Ramos (cell line): ENCODE measurements around the gene CFAP58.

Experiments
- in situ Hi-C: fragments of 300-500 bp; cut with MboI; formaldehyde crosslinking; loops from one replicate; pipeline ENCODE4 v1.14.3; 2022; ENCODE audit warnings: low sequenced_read_pairs; ENCODE audit not compliant: unreplicated experiment

Gene CFAP58

DNA sequence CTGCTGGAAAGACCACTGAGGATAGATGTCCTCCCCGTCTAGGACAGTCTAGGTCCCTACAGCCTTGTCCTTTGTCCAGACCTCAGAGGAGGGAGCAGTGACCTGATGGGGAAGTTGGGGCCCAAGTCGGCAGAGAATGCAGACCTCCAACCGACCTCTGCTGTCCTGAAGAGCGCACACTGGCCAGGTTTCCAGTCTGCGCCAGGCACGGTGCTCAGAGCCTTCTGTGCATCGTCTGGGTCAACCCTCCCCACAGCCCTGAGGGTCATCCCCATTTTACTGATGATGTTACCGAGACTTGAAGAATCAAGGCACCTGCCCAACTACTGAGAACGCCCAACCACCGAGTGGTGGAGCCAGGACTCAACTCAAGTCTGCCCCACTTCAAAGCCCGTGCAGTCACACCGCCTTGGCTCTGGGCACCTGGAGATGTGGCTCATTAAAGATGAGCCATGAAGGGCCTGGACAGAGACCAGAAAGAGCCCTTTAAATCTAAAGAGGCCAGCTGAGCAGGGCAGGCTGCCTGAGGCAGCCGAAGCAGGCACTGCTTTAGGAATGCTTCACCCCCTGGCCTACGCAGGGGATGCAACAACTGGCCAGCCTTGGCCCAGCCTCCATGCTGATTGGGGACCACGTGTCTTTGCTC, 19.8 kb upstream of the CFAP58 start:
- in situ Hi-C loops = no loop called here

DNA sequence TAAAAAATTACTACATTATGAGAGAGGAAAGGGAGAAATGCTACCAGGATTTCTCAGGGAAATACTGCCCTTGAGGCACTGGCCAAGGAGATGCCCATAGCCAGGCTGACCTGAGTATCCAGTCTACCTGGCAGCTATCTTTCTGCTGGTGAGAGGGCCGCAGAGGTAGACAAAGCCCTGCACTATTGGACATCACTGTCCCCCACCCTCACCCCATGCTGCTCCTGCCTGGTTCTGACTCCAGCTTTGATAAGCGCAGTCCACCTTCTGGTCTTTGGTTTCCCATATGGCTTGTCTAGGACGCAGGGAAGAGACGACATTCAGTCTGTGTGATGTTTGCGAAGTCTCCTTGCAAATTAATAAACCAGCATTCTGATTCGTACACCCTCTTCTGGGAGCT, 19.1 kb upstream of the CFAP58 start:
- in situ Hi-C loops = no loop called here

DNA sequence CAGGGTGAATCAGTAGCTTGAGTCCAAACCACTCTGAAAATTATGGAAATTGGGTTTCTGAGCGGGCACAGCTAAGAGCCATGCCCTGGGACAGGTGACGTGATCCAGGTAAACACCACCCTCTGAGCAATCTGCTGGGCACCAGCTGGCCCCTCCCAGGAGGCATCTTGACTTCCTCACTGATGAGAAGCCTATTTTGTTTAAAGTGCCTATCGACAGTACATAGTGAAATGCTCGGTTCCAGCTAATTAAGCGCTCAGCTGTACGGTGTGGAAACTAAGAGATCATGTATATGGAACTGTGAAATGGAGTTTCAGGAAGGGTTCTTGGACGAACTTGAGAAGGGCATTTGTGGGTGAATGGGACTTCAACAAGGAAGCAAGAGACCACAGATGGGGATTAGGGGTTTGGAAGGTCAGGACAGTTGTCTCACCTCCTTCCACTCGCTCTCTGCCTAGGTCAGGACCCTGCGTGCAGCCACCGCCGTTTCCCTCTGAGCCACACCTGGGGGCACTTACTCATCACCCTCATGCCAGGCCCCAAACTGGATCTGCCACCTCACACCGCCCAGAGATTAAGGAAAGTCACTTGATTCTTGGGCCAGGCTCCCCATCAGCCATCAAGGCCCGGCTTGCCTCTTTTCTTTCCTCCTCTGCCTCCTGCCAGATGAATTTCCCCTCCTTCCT, 18.5 kb upstream of the CFAP58 start:
- in situ Hi-C loops = no loop called here

DNA sequence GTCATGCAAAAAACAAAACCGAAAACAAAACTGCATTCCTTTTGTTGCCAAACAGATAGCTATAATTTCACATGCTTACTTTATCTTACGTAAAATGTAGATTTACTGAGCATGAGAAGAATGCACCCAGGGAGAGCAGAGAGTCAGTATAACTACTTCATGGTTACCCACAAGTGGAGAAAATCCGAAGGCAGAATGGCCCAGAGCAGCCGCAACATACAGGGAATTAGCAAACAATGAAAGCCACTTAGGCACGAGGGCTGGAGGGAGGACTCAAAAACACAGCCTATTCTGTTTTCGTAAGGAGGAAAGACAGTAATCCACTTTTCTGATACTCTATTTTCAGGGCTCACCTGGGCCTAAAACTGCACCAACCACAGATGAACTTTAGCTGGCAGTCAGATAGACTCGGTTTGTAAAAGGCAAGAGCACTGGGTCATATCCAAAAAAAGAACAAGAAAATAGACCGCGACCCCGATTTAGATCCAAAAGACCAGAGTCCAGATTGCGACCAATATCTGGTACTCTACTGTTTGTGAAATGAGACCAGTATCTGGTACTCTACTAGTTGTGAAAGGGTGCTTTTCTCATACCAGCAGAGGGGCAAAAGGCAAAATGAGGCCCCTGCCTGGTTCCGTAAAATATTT, 16.7 kb upstream of the CFAP58 start:
- in situ Hi-C loops = no loop called here

DNA sequence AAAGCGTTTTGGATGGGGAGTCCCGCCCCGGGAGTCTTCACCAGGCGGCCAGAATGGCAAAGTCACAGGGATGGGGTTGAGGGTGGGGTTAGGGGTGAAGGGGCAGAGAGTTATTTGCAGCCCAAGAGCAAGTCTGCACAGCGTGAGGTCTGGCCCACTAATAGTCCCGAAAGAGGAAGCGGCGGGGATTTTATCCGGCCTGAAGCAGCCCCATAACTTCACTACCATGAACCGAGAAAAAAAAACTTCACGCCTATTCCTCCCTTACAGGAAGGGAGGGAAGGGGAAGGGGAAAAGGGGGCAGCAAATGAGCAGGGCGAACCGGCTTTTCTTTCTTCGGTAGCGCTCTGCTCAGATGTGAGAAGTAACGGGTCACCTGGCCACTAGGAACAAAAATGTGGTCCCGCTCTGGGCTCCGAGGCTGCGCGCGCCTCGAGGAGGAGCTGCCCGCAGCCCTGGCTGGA, 16.1 kb upstream of the CFAP58 start:
- in situ Hi-C loops = no loop called here

DNA sequence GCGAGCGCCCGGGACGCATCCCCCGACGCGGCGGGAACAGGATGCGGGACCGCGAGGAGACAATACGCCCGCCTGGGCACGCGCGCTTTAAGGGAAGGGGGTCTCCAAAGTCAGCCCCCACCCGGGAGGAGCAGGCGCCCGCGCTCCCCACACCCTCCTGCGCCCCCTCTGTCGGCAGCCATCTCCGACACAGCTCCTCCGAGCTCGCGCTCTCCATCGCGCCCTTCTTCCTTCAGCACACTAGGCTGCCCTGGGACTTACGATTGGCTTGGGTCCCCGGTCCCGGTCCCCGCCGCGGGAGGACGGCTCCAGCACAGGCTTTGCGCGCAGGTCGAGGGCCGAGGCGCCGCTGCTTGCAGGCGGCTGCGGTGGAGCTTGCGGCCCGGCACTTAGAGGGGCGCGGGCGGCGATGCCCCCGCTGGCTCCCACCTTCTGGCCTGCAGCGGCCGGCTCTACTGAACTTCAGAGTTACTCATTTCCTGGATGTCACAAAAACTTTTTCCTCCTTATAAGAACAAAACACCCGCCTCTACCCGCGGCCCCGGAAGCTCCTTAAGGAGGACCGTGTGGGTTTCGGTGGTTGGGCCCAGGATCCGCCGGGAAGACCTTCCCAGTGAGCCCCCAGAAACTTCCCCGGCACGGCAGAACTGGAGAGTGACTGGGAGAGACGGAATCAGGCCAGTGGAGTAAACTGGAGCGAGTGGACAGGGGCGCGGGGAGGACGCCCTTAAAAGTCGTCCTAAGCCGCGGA, 15.5 kb upstream of the CFAP58 start, which contains the start of gene ITPRIP:
ITPRIP (minus strand) TSS at position 481 of the 751 bp plus-strand sequence. CDS start 22,414 bp downstream, outside the sequence.
- in situ Hi-C loops = no loop called here

DNA sequence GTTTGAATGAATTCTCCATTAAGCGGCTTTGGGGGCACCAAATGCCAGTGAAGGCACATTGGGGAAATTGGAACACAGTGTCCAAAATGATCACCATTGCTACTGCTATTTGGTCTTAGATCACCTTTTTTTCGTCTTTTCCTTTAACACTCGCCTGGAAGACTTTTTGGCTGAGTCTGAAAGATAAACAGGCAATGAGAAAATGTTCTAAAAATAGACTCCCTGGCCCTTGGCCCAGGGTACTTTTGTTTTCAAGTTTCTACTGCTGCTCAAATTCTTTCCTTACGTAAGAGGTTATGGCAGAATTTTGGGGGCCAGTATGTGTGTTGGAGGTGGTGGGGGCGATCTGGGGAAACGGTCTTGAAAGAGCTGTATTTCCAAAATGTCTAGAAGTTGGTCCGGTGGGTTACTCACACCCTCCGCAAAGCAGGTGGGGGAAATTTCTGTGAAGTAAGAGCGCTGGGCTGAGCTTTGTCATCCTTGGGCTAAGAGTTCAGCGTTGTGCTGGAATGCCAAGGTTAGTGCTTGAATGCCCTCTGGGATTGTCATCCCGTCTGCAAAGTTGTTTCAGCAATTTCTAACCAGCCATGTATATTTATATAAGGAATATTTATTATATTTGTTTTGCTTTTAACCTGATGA, 14.0 kb upstream of the CFAP58 start:
- in situ Hi-C loops = loop anchor here (10.0 kb wide), 1 partner anchor 45 kb away; no protein-coding TSS in a partner anchor

DNA sequence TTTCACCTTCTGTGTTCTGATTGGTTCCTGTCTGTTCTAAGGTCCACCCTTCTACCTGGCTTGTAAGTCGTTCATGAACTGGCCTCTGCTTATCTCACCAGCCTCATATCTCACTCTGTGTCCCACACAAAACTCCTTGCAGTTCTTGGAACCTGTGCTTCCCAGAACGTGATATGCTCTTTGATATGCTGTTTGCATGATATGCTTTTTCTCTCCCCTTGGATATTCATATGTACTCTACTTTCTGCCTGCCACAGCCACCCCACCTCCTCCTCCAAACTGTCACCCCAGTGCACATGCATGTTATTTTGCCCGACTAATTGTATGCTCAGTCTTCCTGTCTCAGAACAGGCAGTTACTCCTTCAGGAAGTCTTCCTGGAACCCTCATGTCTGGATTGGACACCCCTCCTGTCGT, 13.5 kb upstream of the CFAP58 start:
- in situ Hi-C loops = loop anchor here (10.0 kb wide), 1 partner anchor 45 kb away; no protein-coding TSS in a partner anchor

DNA sequence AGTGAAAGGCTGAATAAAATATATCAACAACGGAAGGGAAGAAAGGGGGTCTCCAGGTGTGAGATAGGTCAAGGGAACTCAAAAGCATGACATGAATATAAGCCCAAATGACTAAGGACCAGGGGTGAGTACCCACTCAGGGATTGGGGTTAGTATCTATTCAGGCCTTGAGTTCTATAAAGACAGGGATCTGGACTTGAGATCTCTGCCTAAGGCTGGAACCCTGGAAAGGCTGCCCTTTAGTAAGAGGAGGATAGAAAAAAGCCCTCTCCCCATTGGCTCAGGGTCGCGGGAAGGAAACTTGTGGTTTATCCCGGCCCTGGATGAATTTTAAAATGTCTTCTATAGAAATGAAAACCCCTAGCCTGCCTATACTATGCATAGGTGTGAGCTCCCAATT, 13.0 kb upstream of the CFAP58 start:
- in situ Hi-C loops = loop anchor here (10.0 kb wide), 1 partner anchor 46 kb away; no protein-coding TSS in a partner anchor

DNA sequence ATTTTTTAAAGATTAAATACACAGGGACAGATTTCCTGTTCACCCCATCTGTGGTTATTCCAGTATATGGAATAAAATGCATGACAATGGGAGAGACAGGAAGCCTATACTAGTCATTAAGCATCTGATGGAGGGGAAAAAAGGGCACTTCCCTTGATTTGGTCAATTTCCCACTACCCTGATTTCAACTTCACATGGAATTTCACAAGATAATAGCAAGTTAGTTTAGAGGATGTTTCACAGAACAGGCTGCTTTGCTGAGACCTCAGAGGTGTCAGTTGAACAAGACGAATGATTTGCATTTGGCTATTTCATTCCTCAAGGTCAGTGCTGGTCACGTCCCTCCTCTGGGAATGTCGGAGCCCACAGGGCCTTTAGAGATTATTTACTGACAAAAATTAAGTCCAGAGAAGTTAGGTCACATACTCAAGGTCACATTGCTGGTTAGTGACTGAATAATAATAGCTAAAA, 10.7 kb upstream of the CFAP58 start:
- in situ Hi-C loops = loop anchor here (10.0 kb wide), 1 partner anchor 48 kb away; no protein-coding TSS in a partner anchor

DNA sequence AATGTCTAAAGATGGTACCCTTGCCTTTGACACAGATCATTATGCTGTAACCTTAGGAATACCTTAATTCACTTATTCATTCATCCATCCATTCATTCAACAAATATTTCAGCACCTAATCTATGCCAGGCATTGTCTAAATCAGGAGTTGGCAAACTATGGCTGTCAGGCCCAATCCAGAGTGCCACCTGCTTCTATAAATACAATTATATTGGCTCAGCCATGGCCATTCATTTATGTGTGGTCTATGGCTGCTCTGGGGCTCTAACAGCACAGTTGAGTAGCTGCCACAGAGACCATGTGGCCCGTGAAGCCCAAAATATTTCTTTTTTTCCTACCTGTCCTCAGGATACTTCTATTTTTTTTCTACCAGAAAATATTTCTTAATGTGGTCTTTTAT, 9.4 kb upstream of the CFAP58 start:
- in situ Hi-C loops = loop anchor here (10.0 kb wide), 1 partner anchor 49 kb away; no protein-coding TSS in a partner anchor

DNA sequence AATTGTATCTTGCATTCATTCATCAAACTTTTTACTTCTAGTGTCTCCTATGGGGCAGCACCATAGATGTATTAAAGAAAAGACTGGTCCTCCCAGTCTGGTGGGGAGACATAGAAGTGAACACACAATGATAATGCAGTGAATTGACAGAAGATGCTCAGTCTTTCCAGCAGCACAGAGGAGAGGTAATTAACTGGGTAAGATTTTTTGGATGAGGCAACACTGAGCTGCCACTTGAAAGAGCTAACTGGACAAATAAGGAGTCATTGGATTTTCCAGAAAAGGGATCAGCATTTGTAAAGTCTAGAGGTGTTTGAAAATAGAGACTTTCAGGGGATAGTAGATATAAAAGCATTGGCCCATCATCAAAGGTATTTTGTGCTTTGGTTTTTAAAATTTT, 8.1 kb upstream of the CFAP58 start:
- in situ Hi-C loops = loop anchor here (10.0 kb wide), 1 partner anchor 51 kb away; no protein-coding TSS in a partner anchor

DNA sequence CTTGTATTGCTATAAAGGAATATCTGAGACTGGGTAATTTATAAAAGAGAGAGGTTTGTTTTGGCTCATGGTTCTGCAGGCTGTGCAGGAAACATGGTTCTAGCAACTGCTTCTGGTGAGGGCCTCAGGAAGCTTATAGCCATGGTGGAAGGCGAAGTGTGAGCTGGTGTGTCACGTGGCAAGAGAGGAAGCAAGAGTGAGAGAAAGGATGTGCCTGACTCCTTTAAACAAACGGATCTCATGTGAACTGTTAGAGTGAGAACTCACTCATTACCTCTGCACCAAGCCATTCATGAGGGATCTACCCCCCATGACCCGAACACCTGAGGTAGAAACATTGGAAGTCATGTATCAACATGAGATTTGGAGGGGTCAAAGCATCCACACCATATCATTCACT, 7.7 kb upstream of the CFAP58 start:
- in situ Hi-C loops = loop anchor here (10.0 kb wide), 1 partner anchor 51 kb away; no protein-coding TSS in a partner anchor

DNA sequence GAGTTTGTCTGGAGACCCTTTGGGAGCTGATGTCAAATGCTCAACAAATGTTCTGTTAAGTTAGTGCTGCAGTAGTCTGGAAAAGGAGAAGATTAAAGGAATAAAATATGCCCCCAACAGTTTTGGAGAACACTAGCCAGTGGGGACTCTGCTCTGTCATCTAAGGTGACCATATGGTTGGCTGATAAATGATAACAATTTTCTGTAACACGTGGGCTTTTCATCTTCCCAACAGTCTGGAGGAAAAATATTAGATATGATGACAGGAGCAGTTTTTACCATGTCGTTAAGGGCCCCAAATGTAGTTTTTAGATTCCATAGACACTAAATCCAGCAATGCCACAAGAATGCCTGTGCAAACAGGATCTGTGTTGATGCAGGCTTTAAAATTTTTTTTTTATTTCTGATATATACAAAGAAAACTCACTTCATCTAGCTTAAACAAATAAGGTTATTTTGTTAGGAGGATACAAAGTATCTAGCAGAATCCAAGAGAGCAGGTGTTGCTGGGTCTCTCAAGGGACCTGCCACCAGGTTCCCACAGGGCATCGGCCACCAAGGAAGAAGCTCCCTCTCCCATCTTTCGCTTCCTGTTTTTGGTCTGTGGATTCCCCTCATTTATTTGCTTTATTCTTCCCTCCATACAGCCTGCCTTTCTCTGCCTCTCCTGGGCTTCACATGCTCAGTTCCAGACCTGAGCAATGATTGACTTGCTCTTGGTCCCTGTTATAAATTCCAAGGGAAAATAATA, 6.2 kb upstream of the CFAP58 start:
- in situ Hi-C loops = loop anchor here (10.0 kb wide), 1 partner anchor 53 kb away; no protein-coding TSS in a partner anchor

DNA sequence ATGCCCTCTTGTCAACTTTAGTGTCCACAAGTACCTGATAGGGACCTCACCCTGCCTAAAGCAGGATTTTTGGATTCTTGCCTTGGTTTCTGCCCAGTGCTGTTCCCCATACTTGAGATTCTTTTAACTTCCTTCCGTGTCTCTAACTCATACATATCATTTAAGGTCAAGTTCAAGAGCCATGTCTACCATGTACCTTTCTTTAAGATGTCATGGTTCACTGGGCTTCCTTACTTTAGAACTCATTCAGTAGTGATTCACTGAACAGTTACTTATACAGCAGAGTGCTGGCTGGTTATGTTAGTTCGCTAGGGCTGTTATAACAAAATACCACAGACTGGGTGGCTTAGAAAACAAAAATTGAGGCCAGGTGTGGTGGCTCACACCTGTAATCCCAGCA, 5.0 kb upstream of the CFAP58 start:
- in situ Hi-C loops = loop anchor here (10.0 kb wide), 1 partner anchor 54 kb away; no protein-coding TSS in a partner anchor

DNA sequence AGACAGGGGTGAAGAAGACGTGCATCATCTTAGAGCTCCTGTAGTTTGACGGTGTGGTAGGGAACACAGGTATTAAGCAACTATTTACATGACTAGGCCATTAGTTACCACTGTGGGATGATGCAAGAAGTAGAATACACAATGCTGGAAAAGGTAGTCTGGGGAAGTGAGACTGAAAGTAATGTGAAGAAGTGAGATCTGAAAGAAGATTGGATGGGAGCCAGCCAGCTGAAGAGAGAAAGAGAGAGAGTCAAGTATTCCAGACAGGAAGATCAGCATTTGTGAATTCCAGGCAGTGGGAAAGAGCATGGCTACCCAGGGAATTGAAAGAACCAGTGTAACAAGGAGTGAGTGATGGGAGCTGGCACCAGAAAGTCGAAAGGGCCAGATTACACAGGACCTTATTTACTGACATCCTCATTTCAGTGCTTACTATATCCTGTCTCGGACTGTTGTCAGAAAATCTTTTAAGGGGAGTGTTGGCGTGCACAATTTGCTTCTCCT, 4.0 kb upstream of the CFAP58 start:
- in situ Hi-C loops = loop anchor here (10.0 kb wide), 2 partner anchors 55 to 225 kb away; partner anchors contain the start of gene SFR1

DNA sequence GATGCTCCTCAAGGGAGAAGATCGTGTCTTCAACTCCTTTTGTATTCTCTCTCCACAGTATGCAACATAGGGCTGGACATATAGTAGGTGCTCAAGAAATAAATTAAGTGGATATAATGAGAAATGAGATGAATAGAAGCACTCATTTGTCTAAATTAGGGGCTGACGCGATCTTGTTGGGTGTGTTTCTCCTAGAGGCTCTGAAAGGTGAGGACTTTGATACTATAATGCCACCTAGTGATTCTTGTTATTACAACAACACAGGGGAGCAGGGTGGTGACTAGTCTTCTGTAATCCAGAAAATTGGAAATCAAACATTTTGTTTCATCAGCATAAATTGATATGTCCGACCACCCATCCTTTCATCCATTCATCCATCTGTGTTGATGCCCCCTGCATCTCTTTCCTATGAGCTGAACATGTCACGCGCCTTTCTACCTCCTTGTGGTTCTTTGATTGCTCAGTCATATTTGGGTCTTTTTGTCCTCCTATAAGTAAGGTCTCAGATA, 3.5 kb upstream of the CFAP58 start:
- in situ Hi-C loops = loop anchor here (10.0 kb wide), 1 partner anchor 225 kb away; the partner anchor contains the start of gene SFR1
